ENCODE data around the gene NEK10. TPM values are rescaled to one million over a fixed set of nuclear protein-coding genes. Genes with fewer than 3 reads are reported as not detected.
A peak's percentile ranks its signal among the peaks of the same experiment; 100 is the strongest.

NEK10 gene
- total and polyA plus RNA-seq, 2 of the 13 experiments (the other 11 are each of a cell fraction or from before 2014, with no cell fraction given): 2.8 to 14.2 TPM

GRCh38 chr3:27358372-27358771 is 10.8 kb downstream of the NEK10 start:
- Histone ChIP-seq H3K4me3 (replicated peaks in 1 of 3; ENCODE audit: insufficient read depth in 1 of 3, low read depth in 2 of 3, low read length in 3 of 3) (no peak overlapping the region), H3K4me2 (ENCODE audit: low read depth, low read length) (no peak overlapping the region), H3K36me3 (replicated peaks in 1 of 2; ENCODE audit: control insufficient read depth in 1 of 2, insufficient read depth in 2 of 2, low read length in 2 of 2) (no peaks in the 10 kb centered on the region), H3K27me3 (ENCODE audit: control insufficient read depth in 1 of 2, insufficient read depth in 2 of 2, low read length in 2 of 2) (no peaks in the 10 kb centered on the region), H2AFZ (ENCODE audit: low read length) (no peak overlapping the region), H3K27ac (ENCODE audit: extremely low read length, insufficient read depth, low read length) (peak overlapping the region; percentile 99), H3K9me3 (ENCODE audit: low read length) (no peaks in the 10 kb centered on the region), H4K20me1 (ENCODE audit: insufficient read depth, low read length) (no peaks in the 10 kb centered on the region), H3K9ac (ENCODE audit: insufficient read depth, low read depth, low read length) (peak overlapping the region; percentile 21; the same call in 1 of the 2 replicates), H3K79me2 (ENCODE audit: insufficient read depth, low read length) (peaks cover 2% of the 10 kb centered on the region), H3K4me1 (ENCODE audit: insufficient read depth, low read length) (peaks cover 76% of the 10 kb centered on the region)
- BruUV-seq (replicated peaks): no TSS peak
- ATAC-seq (no peak), FAIRE-seq (no peak), DNase-seq (ENCODE audit: low spot score) (no peak)
- intact Hi-C loops (cut with micrococcal nuclease; ENCODE audit: unreplicated experiment) (loop anchor here (5.0 kb wide), 1 partner anchor 41 kb away; no protein-coding TSS in a partner anchor), in situ Hi-C loops (cut with HindIII; ENCODE audit: extremely low pct_ligation_motif_present, low pct_unique_long_range_greater_than_20kb) (no loop called here)
- POLR2A ChIA-PET: interaction anchor here (0.7 to 1.0 kb wide), 3 partner anchors 8 to 108 kb away, joined by 3 to 4 read pairs (median 3); partner anchors contain the start of gene NEK10
- TF ChIP-seq MAFK (conservative IDR thresholded peaks at IDR 0.05 in 1 of 2, IDR thresholded peaks at IDR 0.05 in 1 of 2; ENCODE audit: low read length in 2 of 2) (peak in 1 of 2 experiments; percentile 51; a peak in 2 of 4 replicates), MNT (IDR thresholded peaks at IDR 0.05) (peak; percentile 95), ZNF232 (CRISPR knock-in tag; IDR thresholded peaks at IDR 0.05; ENCODE audit: borderline replicate concordance) (no peak), MAFF (IDR thresholded peaks at IDR 0.05; ENCODE audit: low read depth, low read length) (0 out of 2 replicates have a peak, but pooled peaks have one; percentile 11), ZGPAT (CRISPR knock-in tag; IDR thresholded peaks at IDR 0.05) (no peak)
- CTCF ChIA-PET (ENCODE audit: low intra/inter-chr PET ratio, low total read pairs): interaction anchor here (1.4 to 1.5 kb wide), 2 partner anchors 46 to 109 kb away, joined by 6 to 9 read pairs; no protein-coding TSS in a partner anchor
- 85% methylated on average over 3 of the region's 3 CpGs for WGBS (ENCODE audit: low lambda C conversion rate)

Measured in HepG2 (cell line).